ENCODE data around the gene MORF4L2. TPM values are rescaled to one million over a fixed set of nuclear protein-coding genes. Genes with fewer than 3 reads are reported as not detected.
A peak's percentile ranks its signal among the peaks of the same experiment; 100 is the strongest.

The MORF4L2 gene
- total and polyA plus RNA-seq, 2 of the 8 experiments (the other 6 are each of a cell fraction or from before 2014, with no cell fraction given), result 235 to 373 TPM

DNA sequence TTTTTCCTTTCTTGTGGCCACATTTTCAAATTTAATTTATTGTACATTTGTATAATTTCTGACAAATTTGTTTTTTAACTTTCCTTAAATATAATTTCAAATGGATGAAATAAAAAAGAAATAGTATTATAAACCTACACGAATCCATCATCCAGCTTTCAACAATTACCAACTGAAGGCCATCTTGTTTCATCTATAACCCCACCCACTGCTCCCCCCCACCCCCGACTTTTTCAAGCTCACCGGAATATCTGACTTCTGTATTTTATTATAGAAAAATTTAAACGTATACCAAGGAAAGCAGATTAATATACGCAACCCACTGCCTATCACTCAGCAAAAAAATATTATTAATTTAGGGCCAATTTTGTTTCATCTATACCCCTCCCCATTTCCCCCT lies 1.1 kb downstream of the MORF4L2 start:
- no peak overlapping the region for H3K14ac ChIP-seq (ENCODE audit: insufficient read length)
- no peak overlapping the region for H4K8ac ChIP-seq (ENCODE audit: extremely low read depth, insufficient read depth, low read length)
- H3K23ac ChIP-seq (ENCODE audit: insufficient read length), result no peak overlapping the region
- no peak overlapping the region for H2AFZ ChIP-seq (ENCODE audit: low read length)
- H3K9me3 ChIP-seq (ENCODE audit: insufficient read depth in 2 of 2, low read depth in 1 of 2, low read length in 1 of 2), result no peaks in the 10 kb centered on the region
- H3K27ac ChIP-seq (ENCODE audit: low read depth, low read length), result no peak overlapping the region
- peak overlapping the region; percentile 80 to 99 (median 86) for H3K4me3 ChIP-seq (ENCODE audit: extremely low read depth in 1 of 4, insufficient read depth in 2 of 4, low read depth in 3 of 4, low read length in 4 of 4)
- H3K18ac ChIP-seq (ENCODE audit: extremely low read depth, low read length), result no peak overlapping the region
- H3K4me2 ChIP-seq (ENCODE audit: insufficient read depth in 1 of 2, low read depth in 2 of 2, low read length in 2 of 2), result peak overlapping the region; percentile 66 to 70; a peak in 3 of 4 replicates
- peaks cover 0 to 28% of the 10 kb centered on the region in 2 experiments; a peak in 3 of 4 replicates for H3K79me2 ChIP-seq (ENCODE audit: control insufficient read depth in 1 of 2, insufficient read depth in 2 of 2, low read length in 2 of 2)
- ChIA-PET POLR2A (ENCODE audit: partially characterized antibody) (interaction anchor here (0.9 to 2.3 kb wide), 12 partner anchors 13 to 102 kb away, joined by 3 to 11 read pairs (median 5); partner anchors contain the start of genes TCEAL1 and TCEAL3), CTCF (ENCODE audit: partially characterized antibody) (no interaction called here)
- FAIRE-seq (no peak), DNase-seq (ENCODE audit: low read depth in 1 of 2, low spot score in 2 of 2) (no peak)
- H3K4me1 ChIP-seq (replicated peaks in 1 of 4; ENCODE audit: control insufficient read depth in 3 of 4, insufficient read depth in 4 of 4, low read length in 3 of 4), result peaks cover 0 to 2% (median 0%) of the 10 kb centered on the region in 4 experiments; a peak in 1 of 7 replicates
- no peak overlapping the region for H2BK20ac ChIP-seq (ENCODE audit: low read length)
- H3K27me3 ChIP-seq (replicated peaks in 1 of 4; ENCODE audit: control insufficient read depth in 3 of 4, extremely low read depth in 1 of 4, insufficient read depth in 3 of 4, low read length in 3 of 4), result no peaks in the 10 kb centered on the region
- H3K23me2 ChIP-seq (ENCODE audit: low read depth, low read length), result no peaks in the 10 kb centered on the region; the same call in 1 of the 2 replicates
- 9% methylated on average over 4 of the region's 5 CpGs; no CpG with 5 or more reads in 1 of the 2 experiments for WGBS, 2 experiments (ENCODE audit: extremely low coverage in 1 of 2, insufficient coverage in 1 of 2, insufficient read length in 1 of 2, insufficient replicate concordance in 2 of 2, low coverage in 1 of 2, low lambda C conversion rate in 2 of 2, missing lambda C conversion rate in 1 of 2)
- no peak overlapping the region for H3K56ac ChIP-seq (replicated peaks; ENCODE audit: insufficient read length, low read depth, low read length)
- peak overlapping the region in 2 of 4 experiments; percentile 71 to 94; a peak in 3 of 7 replicates for H3K9ac ChIP-seq (replicated peaks in 1 of 4; ENCODE audit: extremely low read depth in 1 of 4, low read depth in 3 of 4, low read length in 3 of 4)
- peaks cover 5 to 43% (median 23%) of the 10 kb centered on the region in 4 experiments; a peak in 7 of 8 replicates for H3K36me3 ChIP-seq (ENCODE audit: control insufficient read depth in 2 of 4, insufficient read depth in 4 of 4, low read length in 3 of 4)
- H4K5ac ChIP-seq (ENCODE audit: insufficient read length, low read depth, low read length), result no peak overlapping the region
- no peaks in the 10 kb centered on the region for H3K79me1 ChIP-seq (ENCODE audit: low read depth, low read length)
- H2AK5ac ChIP-seq (ENCODE audit: low read depth, low read length), result no peak overlapping the region
- H2BK15ac ChIP-seq (ENCODE audit: low read length), result no peak overlapping the region
- H2BK120ac ChIP-seq (replicated peaks; ENCODE audit: low read depth, low read length), result no peak overlapping the region
- H2BK5ac ChIP-seq (ENCODE audit: low read depth, low read length), result no peak overlapping the region
- no peak overlapping the region for H2BK12ac ChIP-seq (ENCODE audit: low read depth, low read length)
- H4K91ac ChIP-seq (replicated peaks; ENCODE audit: insufficient read length, low read length), result no peak overlapping the region
- H4K20me1 ChIP-seq (replicated peaks in 1 of 2; ENCODE audit: control insufficient read depth in 1 of 2, insufficient read depth in 2 of 2, low read length in 2 of 2), result no peaks in the 10 kb centered on the region
- H3K4ac ChIP-seq (replicated peaks; ENCODE audit: insufficient read length, low read depth, low read length), result no peak overlapping the region
- no peak for TF ChIP-seq CBX5 (IDR thresholded peaks at IDR 0.05; ENCODE audit: low read depth, low read length)
- TF ChIP-seq SP4 (IDR thresholded peaks at IDR 0.05; ENCODE audit: low read length), result no peak
- no peak for TF ChIP-seq EP300 (IDR thresholded peaks at IDR 0.05; ENCODE audit: borderline replicate concordance in 1 of 2, low read depth in 2 of 2, low read length in 2 of 2)
- no peak for TF ChIP-seq HDAC6 (IDR thresholded peaks at IDR 0.05; ENCODE audit: low read depth, low read length)
- TF ChIP-seq BACH1 (IDR thresholded peaks at IDR 0.05; ENCODE audit: low read length), result no peak
- TF ChIP-seq RBBP5 (IDR thresholded peaks at IDR 0.05; ENCODE audit: borderline replicate concordance, low read depth, low read length), result no peak
